KBM-7 (cell line): ENCODE results near the gene TRIO.

Experiments used
- DNase-seq: peaks from one replicate; pipeline ENCODE4 v3.0.0-alpha.2; 2015
- in situ Hi-C: fragments of 300-500 bp; cut with MboI; formaldehyde crosslinking; loops from 2 replicates; pipeline ENCODE4 v1.14.3; 2020; ENCODE audit warnings: low sequenced_read_pairs, low pct_unique_long_range_greater_than_20kb, mixed read lengths

Gene TRIO

GRCh38 chr5:14506140-14506538 is 363.0 kb downstream of the TRIO start:
- in situ Hi-C loops = no loop called here
- DNase-seq = no peak

- no peak for DNase-seq
- in situ Hi-C loops = no loop called here
These were observed 363.5 kb downstream of the TRIO start for GRCh38 chr5:14506661-14507060.

- in situ Hi-C loops = no loop called here
- no peak for DNase-seq
These were observed 364.2 kb downstream of the TRIO start for GRCh38 chr5:14507156-14507941.

GRCh38 chr5:14508046-14508445 is 364.9 kb downstream of the TRIO start:
- in situ Hi-C loops = no loop called here
- no peak for DNase-seq

- DNase-seq = no peak
- in situ Hi-C loops = no loop called here
These were observed 366.4 kb downstream of the TRIO start for GRCh38 chr5:14509556-14509955.

GRCh38 chr5:14510156-14510734 is 367.1 kb downstream of the TRIO start:
- no peak for DNase-seq
- in situ Hi-C loops = no loop called here

GRCh38 chr5:14510880-14511279 is 367.7 kb downstream of the TRIO start:
- in situ Hi-C loops = no loop called here

GRCh38 chr5:14512574-14512973 is 369.4 kb downstream of the TRIO start:
- DNase-seq = no peak
- in situ Hi-C loops = no loop called here

More at GRCh38 chr5:14510880-14511279, 367.7 kb downstream of the TRIO start:
- no peak for DNase-seq

- in situ Hi-C loops = no loop called here
- no peak for DNase-seq
These were observed 370.1 kb downstream of the TRIO start for GRCh38 chr5:14513266-14513665.

- in situ Hi-C loops = no loop called here
- no peak for DNase-seq
These were observed 373.8 kb downstream of the TRIO start for GRCh38 chr5:14516901-14517300.

- no peak for DNase-seq
These were observed 375.5 kb downstream of the TRIO start for GRCh38 chr5:14518638-14519037.

GRCh38 chr5:14521748-14522147 is 378.6 kb downstream of the TRIO start:
- no peak for DNase-seq

More at GRCh38 chr5:14518638-14519037, 375.5 kb downstream of the TRIO start:
- in situ Hi-C loops = no loop called here

GRCh38 chr5:14522721-14523120 is 379.6 kb downstream of the TRIO start:
- in situ Hi-C loops = no loop called here
- DNase-seq = no peak

More at GRCh38 chr5:14521748-14522147, 378.6 kb downstream of the TRIO start:
- in situ Hi-C loops = no loop called here

GRCh38 chr5:14523243-14524034 is 380.3 kb downstream of the TRIO start:
- DNase-seq = no peak
- in situ Hi-C loops = no loop called here

- DNase-seq = no peak
- in situ Hi-C loops = no loop called here
These were observed 382.3 kb downstream of the TRIO start for GRCh38 chr5:14525397-14525796.

GRCh38 chr5:14526493-14526892 is 383.4 kb downstream of the TRIO start:
- no peak for DNase-seq
- in situ Hi-C loops = no loop called here

GRCh38 chr5:14528115-14528514 is 385.0 kb downstream of the TRIO start:
- DNase-seq = no peak
- in situ Hi-C loops = no loop called here

- no peak for DNase-seq
- in situ Hi-C loops = no loop called here
These were observed 385.8 kb downstream of the TRIO start for GRCh38 chr5:14528926-14529325.

- in situ Hi-C loops = no loop called here
- no peak for DNase-seq
These were observed 388.5 kb downstream of the TRIO start for GRCh38 chr5:14531668-14532067.

- DNase-seq = no peak
- in situ Hi-C loops = no loop called here
These were observed 389.0 kb downstream of the TRIO start for GRCh38 chr5:14532180-14532579.
